Measurements from ENCODE around the gene ITPRIP. TPM values are rescaled to one million over a fixed set of nuclear protein-coding genes. Genes with fewer than 3 reads are reported as not detected.

Gene ITPRIP
- polyA plus RNA-seq, 3 donors, result 11.6 to 12.9 (median 11.8) TPM

GRCh38 chr10:104330168-104331110 is 7.8 kb downstream of the ITPRIP start:
- no peak for DNase-seq (ENCODE audit: extremely low read depth in 1 of 11, low read depth in 9 of 11, low spot score in 4 of 11)

GRCh38 chr10:104329735-104330134 is 8.5 kb downstream of the ITPRIP start:
- DNase-seq (ENCODE audit: extremely low read depth in 1 of 11, low read depth in 9 of 11, low spot score in 4 of 11), result no peak

- no peak for DNase-seq (ENCODE audit: extremely low read depth in 1 of 11, low read depth in 9 of 11, low spot score in 4 of 11)
These were observed 9.2 kb downstream of the ITPRIP start for GRCh38 chr10:104328896-104329710.

GRCh38 chr10:104328646-104328895 is 9.7 kb downstream of the ITPRIP start:
- DNase-seq (ENCODE audit: extremely low read depth in 1 of 11, low read depth in 9 of 11, low spot score in 4 of 11), result no peak

- no peak for DNase-seq (ENCODE audit: extremely low read depth in 1 of 11, low read depth in 9 of 11, low spot score in 4 of 11)
These were observed 10.3 kb downstream of the ITPRIP start for GRCh38 chr10:104327745-104328645.

- no peak for DNase-seq (ENCODE audit: extremely low read depth in 1 of 11, low read depth in 9 of 11, low spot score in 4 of 11)
These were observed 11.2 kb downstream of the ITPRIP start for GRCh38 chr10:104326991-104327610.

- no peak for DNase-seq (ENCODE audit: extremely low read depth in 1 of 11, low read depth in 9 of 11, low spot score in 4 of 11)
These were observed 12.5 kb downstream of the ITPRIP start for GRCh38 chr10:104325436-104326435.

GRCh38 chr10:104324931-104325330 is 13.3 kb downstream of the ITPRIP start:
- DNase-seq (ENCODE audit: extremely low read depth in 1 of 11, low read depth in 9 of 11, low spot score in 4 of 11), result no peak

GRCh38 chr10:104324221-104324686 is 14.0 kb downstream of the ITPRIP start:
- no peak for DNase-seq (ENCODE audit: extremely low read depth in 1 of 11, low read depth in 9 of 11, low spot score in 4 of 11)

GRCh38 chr10:104323760-104324201 is 14.5 kb downstream of the ITPRIP start:
- no peak for DNase-seq (ENCODE audit: extremely low read depth in 1 of 11, low read depth in 9 of 11, low spot score in 4 of 11)

- DNase-seq (ENCODE audit: extremely low read depth in 1 of 11, low read depth in 9 of 11, low spot score in 4 of 11), result no peak
These were observed 15.2 kb downstream of the ITPRIP start for GRCh38 chr10:104323085-104323484.

GRCh38 chr10:104322416-104322782 is 15.9 kb downstream of the ITPRIP start:
- DNase-seq (ENCODE audit: extremely low read depth in 1 of 11, low read depth in 9 of 11, low spot score in 4 of 11), result no peak

GRCh38 chr10:104321725-104322415 is 16.4 kb downstream of the ITPRIP start:
- DNase-seq (ENCODE audit: extremely low read depth in 1 of 11, low read depth in 9 of 11, low spot score in 4 of 11), result no peak

GRCh38 chr10:104321226-104321625 is 17.0 kb downstream of the ITPRIP start:
- DNase-seq (ENCODE audit: extremely low read depth in 1 of 11, low read depth in 9 of 11, low spot score in 4 of 11), result no peak

GRCh38 chr10:104318810-104319741 is 19.2 kb downstream of the ITPRIP start:
- DNase-seq (ENCODE audit: extremely low read depth in 1 of 11, low read depth in 9 of 11, low spot score in 4 of 11), result no peak

- no peak for DNase-seq (ENCODE audit: extremely low read depth in 1 of 11, low read depth in 9 of 11, low spot score in 4 of 11)
These were observed 19.9 kb downstream of the ITPRIP start for GRCh38 chr10:104318326-104318725.

Measured in renal cortex interstitium (tissue), 11 donors.